SK-N-SH (cell line): ENCODE data around the gene FLAD1. TPM values are rescaled to one million over a fixed set of nuclear protein-coding genes. Genes with fewer than 3 reads are reported as not detected.
A peak's percentile ranks its signal among the peaks of the same experiment; 100 is the strongest.

Experiments
- CTCF ChIA-PET: fragments of 300-600, 350-600 bp; formaldehyde crosslinking; extraction: SDS; loops from one replicate; lab custom pipeline; 2021; lab: Yijun Ruan, JAX
- POLR2A ChIA-PET: fragments of 350-600 bp; sonication (Branson Sonifier 250); formaldehyde crosslinking; extraction: SDS; loops from one replicate; lab custom pipeline; 2020; ENCODE audit warnings: antibody characterized with exemption, inconsistent platforms; lab: Yijun Ruan, JAX
- DNase-seq: peaks from one replicate; pipeline ENCODE4 v3.0.0; 2012
- H2AFZ ChIP-seq: fragments of 200-600 bp; sonication (generic); 2 replicates; pipeline ENCODE4 v1.8.1; 2016; ENCODE audit warnings: antibody characterized with exemption, mild to moderate bottlenecking, low read depth
- H3F3A ChIP-seq: fragments of 200-600 bp; sonication (generic); replicated peaks from 2 replicates; pipeline ENCODE3; 2016; ENCODE audit warnings: antibody characterized with exemption, mild to moderate bottlenecking; ENCODE audit not compliant: insufficient read depth
- H3K27ac ChIP-seq, 2 experiments: fragments of 200-500 bp in 1 of 2; fragments of 200-600 bp in 1 of 2; sonication (Bioruptor generic) in 1 of 2; sonication (generic), shearing (Covaris generic) in 1 of 2; 2 replicates each; pipeline versions ENCODE4 v1.5.1 to v1.6.1; 2014 to 2016; ENCODE audit warnings: low read depth in 2 of 2, inconsistent platforms in 1 of 2, low read length in 1 of 2, mild to moderate bottlenecking in 1 of 2, mixed read lengths in 1 of 2
- H3K27me3 ChIP-seq: fragments of 200-600 bp; sonication (generic), shearing (Covaris generic); 2 replicates; pipeline ENCODE4 v1.6.1; 2016; ENCODE audit warnings: mixed run types; ENCODE audit not compliant: insufficient read depth
- H3K36me3 ChIP-seq, 2 experiments: fragments of 200-500 bp in 1 of 2; fragments of 200-600 bp in 1 of 2; sonication (Bioruptor generic) in 1 of 2; sonication (generic) in 1 of 2; replicated peaks in 1 of 2; 2 replicates each; pipeline versions ENCODE3 to v1.5.1; 2014 to 2016; ENCODE audit warnings: low read length in 1 of 2, mild to moderate bottlenecking in 1 of 2; ENCODE audit not compliant: insufficient read depth in 2 of 2, control insufficient read depth in 1 of 2
- H3K4me1 ChIP-seq, 2 experiments: fragments of 200-500 bp in 1 of 2; fragments of 200-600 bp in 1 of 2; sonication (Bioruptor generic) in 1 of 2; sonication (generic), shearing (Covaris generic) in 1 of 2; 2 replicates each; pipeline versions ENCODE4 v1.5.1 to v1.6.1; 2014 to 2016; ENCODE audit warnings: low read depth in 1 of 2, low read length in 1 of 2, mixed run types in 1 of 2; ENCODE audit not compliant: insufficient read depth in 2 of 2, control insufficient read depth in 1 of 2
- H3K4me2 ChIP-seq: fragments of 200-600 bp; sonication (generic), shearing (Covaris generic); 2 replicates; pipeline ENCODE4 v1.6.1; 2017; ENCODE audit warnings: mixed run types
- H3K4me3 ChIP-seq, 2 experiments: fragments of 200-500 bp in 1 of 2; fragments of 200-600 bp in 1 of 2; sonication (Bioruptor generic) in 1 of 2; sonication (generic), shearing (Covaris generic) in 1 of 2; 2 replicates each; pipeline versions ENCODE4 v1.5.1 to v1.8.1; 2014 to 2016; ENCODE audit warnings: low read depth in 2 of 2, inconsistent platforms in 1 of 2, low read length in 1 of 2, mild to moderate bottlenecking in 1 of 2, mixed read lengths in 1 of 2, moderate library complexity in 1 of 2
- H3K79me2 ChIP-seq: fragments of 200-600 bp; sonication (generic); 2 replicates; pipeline ENCODE4 v1.8.1; 2017; ENCODE audit warnings: mild to moderate bottlenecking; ENCODE audit not compliant: insufficient read depth
- H3K9ac ChIP-seq: fragments of 200-600 bp; sonication (generic); 2 replicates; pipeline ENCODE4 v1.6.1; 2017; ENCODE audit warnings: mixed run types
- H3K9me2 ChIP-seq: fragments of 200-600 bp; sonication (generic); 2 replicates; pipeline ENCODE4 v1.6.1; 2017; ENCODE audit warnings: mixed run types
- H3K9me3 ChIP-seq: fragments of 200-600 bp; sonication (generic); 2 replicates; pipeline ENCODE4 v1.6.1; 2017; ENCODE audit warnings: mixed run types, mild to moderate bottlenecking, moderate library complexity
- H4K20me1 ChIP-seq: fragments of 200-600 bp; sonication (generic); 2 replicates; pipeline ENCODE4 v1.6.1; 2017; ENCODE audit warnings: mild to moderate bottlenecking, mixed run types; ENCODE audit not compliant: insufficient read depth
- CHD2 ChIP-seq: fragments of 150-350 bp; IDR thresholded peaks from 2 replicates; pipeline ENCODE4 v1.6.1; 2018; ENCODE audit warnings: low read length; ENCODE audit not compliant: partially characterized antibody
- EZH2phosphoT487 ChIP-seq: fragments of 200-600 bp; sonication (generic); IDR thresholded peaks from 2 replicates; pipeline ENCODE4 v1.6.1; 2017; ENCODE audit warnings: low read depth, mixed run types, mild to moderate bottlenecking, antibody characterized with exemption, moderate library complexity, borderline replicate concordance
- FOSL2 ChIP-seq: IDR thresholded peaks from 2 replicates; pipeline ENCODE4 v1.4.0; 2012; ENCODE audit warnings: low read depth, mild to moderate bottlenecking, moderate library complexity, borderline replicate concordance
- GATA2 ChIP-seq: sonication (generic); formaldehyde crosslinking; IDR thresholded peaks from 2 replicates; pipeline ENCODE4 v1.5.0; 2020; ENCODE audit warnings: mild to moderate bottlenecking, missing genetic modification reagents
- MEF2A ChIP-seq: IDR thresholded peaks from 2 replicates; pipeline ENCODE4 v1.4.0; 2012; ENCODE audit warnings: low read depth, borderline replicate concordance
- MXI1 ChIP-seq: IDR thresholded peaks from 2 replicates; pipeline ENCODE4 v1.6.1; 2012; ENCODE audit warnings: mild to moderate bottlenecking, low read depth, low read length, improper control_type of control experiment
- NFIC ChIP-seq: IDR thresholded peaks from 2 replicates; pipeline ENCODE4 v1.4.0; 2012; ENCODE audit warnings: borderline replicate concordance
- NRF1 ChIP-seq: IDR thresholded peaks from 2 replicates; pipeline ENCODE4 v1.6.1; 2012; ENCODE audit warnings: low read depth, mild to moderate bottlenecking, low read length
- POLR2AphosphoS5 ChIP-seq: IDR thresholded peaks from 2 replicates; pipeline ENCODE4 v1.6.1; 2012; ENCODE audit warnings: low read depth, low read length
- RAD21 ChIP-seq: IDR thresholded peaks from 2 replicates; pipeline ENCODE4 v1.6.1; 2012; ENCODE audit warnings: mild to moderate bottlenecking, low read length
- RFX5 ChIP-seq: IDR thresholded peaks from 2 replicates; pipeline ENCODE4 v1.6.1; 2012; ENCODE audit warnings: mild to moderate bottlenecking, improper control_type of control experiment, low read length
- SMC3 ChIP-seq: IDR thresholded peaks from 2 replicates; pipeline ENCODE4 v1.6.1; 2012; ENCODE audit warnings: low read depth, low read length, improper control_type of control experiment
- TAF1 ChIP-seq: IDR thresholded peaks from 2 replicates; pipeline ENCODE4 v1.6.1; 2012; ENCODE audit warnings: low read depth, mild to moderate bottlenecking, low read length, moderate library complexity, borderline replicate concordance
- TCF12 ChIP-seq: IDR thresholded peaks from 2 replicates; pipeline ENCODE4 v1.4.0; 2012
- YY1 ChIP-seq: IDR thresholded peaks from 2 replicates; pipeline ENCODE4 v1.4.0; 2012; ENCODE audit warnings: low read depth, mild to moderate bottlenecking
- WGBS: methylation state at CpG from one replicate; pipeline ENCODE4 v1.1.6; 2017; ENCODE audit warnings: low lambda C conversion rate; 5-methylcytosine and 5-hydroxymethylcytosine counted together
- polyA plus RNA-seq, 3 experiments: library from polyadenylated mRNA; depleted of rRNA; stranded (reverse); fragments of >200 nt; gene quantifications; 2 replicates each; pipeline ENCODE4 v1.2.3, GENCODE V29; 2012
- TF ChIP-seq, protein P1 (sequence below): IDR thresholded peaks from 2 replicates; pipeline ENCODE4 v1.4.0; 2012; ENCODE audit warnings: low read depth, borderline replicate concordance
- TF ChIP-seq, protein P2 (sequence below): fragments of 200-600 bp; sonication (generic); IDR thresholded peaks from 2 replicates; pipeline ENCODE4 v1.6.1; 2017; ENCODE audit warnings: antibody characterized with exemption, mild to moderate bottlenecking, moderate library complexity
- TF ChIP-seq, protein P3 (sequence below): IDR thresholded peaks from 2 replicates; pipeline ENCODE4 v1.4.0; 2012; ENCODE audit warnings: low read depth
- TF ChIP-seq, protein P4 (sequence below): IDR thresholded peaks from 2 replicates; pipeline ENCODE4 v1.4.0; 2012; ENCODE audit warnings: low read depth, borderline replicate concordance

FLAD1 gene
- polyA plus RNA-seq, 1 of the 3 experiments (the other 2 are of a cell fraction), result 50.8 TPM

DNA sequence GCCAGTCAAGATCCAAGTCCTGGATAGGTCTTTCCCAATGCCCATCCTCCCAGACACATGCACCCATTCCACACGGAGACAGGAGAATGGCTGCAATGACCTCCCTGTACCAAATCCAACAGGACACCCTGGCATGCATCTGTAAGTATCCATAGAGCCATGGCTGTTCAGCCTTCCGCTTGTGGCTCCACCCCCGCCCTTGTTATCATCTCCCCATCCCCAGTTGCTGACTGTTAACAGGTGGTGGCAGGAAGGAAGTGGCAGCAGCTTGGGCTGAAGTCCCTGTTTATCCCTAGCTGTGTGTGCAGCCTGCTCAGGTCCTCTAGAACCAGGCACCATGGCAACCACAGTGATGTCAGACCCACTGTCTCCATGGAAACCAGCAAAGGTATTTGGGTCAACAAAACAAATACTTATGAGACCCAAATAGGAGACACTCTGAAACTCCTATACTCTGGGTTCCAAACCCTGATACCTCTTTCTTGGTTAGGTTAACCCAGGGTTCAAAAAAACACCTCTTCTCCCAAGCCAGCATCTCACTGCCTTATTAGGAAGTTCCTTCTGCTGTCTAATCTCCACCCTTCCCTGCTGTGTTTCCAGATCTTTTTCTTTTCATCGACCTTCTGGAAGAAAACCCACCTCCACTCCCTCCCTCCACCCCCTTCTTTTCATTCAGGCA is 28.0 kb upstream of the FLAD1 start:
- ChIA-PET CTCF (interaction anchor here (0.8 to 37.5 kb wide), 14 partner anchors 9 to 285 kb away, joined by 3 to 640 read pairs (median 4); partner anchors contain the start of genes FLAD1, LENEP and ZBTB7B), POLR2A (interaction anchor here (0.8 to 3.0 kb wide), 11 partner anchors 10 to 96 kb away, joined by 3 to 16 read pairs (median 3); partner anchors contain the start of genes ADAM15, LENEP and SHC1)
- peak overlapping the region; percentile 74 for H2AFZ ChIP-seq

DNA sequence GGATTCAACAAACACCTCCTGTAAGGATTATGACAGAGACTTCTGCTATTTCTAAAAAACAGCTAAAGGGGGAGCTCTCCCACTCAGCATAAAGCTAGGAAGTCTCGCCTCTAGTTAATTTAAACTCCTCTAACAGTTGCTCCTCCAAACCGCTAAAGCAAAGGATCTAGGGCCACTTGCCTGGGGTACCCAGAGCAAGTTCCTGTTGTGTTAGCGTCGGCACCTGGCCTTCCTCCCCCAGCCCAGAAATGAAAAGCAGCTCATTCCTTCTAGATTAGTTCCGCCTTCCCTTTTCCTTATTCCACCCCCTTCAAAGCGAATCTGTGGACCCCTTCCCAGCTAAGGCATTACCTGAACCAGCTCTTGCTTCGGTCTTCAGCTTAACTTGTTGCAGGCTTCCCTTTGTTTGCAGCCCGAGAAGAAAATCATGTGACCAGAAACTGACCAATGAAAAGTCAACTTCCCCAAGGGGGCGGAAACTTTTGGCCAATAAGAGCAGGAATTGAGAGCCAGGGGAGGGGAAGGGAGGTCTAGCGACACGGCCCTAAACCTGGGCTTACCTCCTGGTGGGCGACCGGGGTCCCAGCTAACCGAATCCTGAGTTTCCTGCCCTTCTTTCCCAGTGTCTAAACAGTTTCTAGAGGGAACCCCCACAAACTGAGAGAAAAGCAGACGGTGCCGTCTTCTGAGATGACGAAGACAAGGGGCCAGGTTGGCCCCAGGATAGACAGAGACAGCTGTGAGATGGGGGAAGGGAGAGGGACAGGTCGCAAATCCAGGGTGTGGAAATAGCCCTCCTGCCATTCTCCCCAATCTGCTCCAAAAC is 27.2 kb upstream of the FLAD1 start, which contains the start of gene PBXIP1:
TSS of gene PBXIP1 (minus strand) at position 382 of the 826 bp plus-strand sequence. CDS start 2,378 bp downstream, outside the sequence.
- under 1% methylated on average over 18 of the region's 18 CpGs for WGBS
- Histone ChIP-seq H3K27me3 (no peaks in the 10 kb centered on the region), H3K27ac (peak within 1 kb of the TSS; percentile 90 to 91), H3K36me3 (peaks cover 0 to 28% of the 10 kb centered on the region in 2 experiments), H3K9me2 (no peaks in the 10 kb centered on the region), H3K9ac (peak within 1 kb of the TSS; percentile 75), H2AFZ (peak within 1 kb of the TSS; percentile 74), H4K20me1 (no peaks in the 10 kb centered on the region), H3K4me2 (peak within 1 kb of the TSS; percentile 87), H3F3A (peaks cover 15% of the 10 kb centered on the region), H3K79me2 (peaks cover 16% of the 10 kb centered on the region), H3K4me1 (peaks cover 0 to 51% of the 10 kb centered on the region in 2 experiments; a peak in 3 of 4 replicates), H3K4me3 (peak within 1 kb of the TSS; percentile 74 to 79), H3K9me3 (no peaks in the 10 kb centered on the region)
- TF ChIP-seq TCF12, result no peak
- TF ChIP-seq, protein P1, sequence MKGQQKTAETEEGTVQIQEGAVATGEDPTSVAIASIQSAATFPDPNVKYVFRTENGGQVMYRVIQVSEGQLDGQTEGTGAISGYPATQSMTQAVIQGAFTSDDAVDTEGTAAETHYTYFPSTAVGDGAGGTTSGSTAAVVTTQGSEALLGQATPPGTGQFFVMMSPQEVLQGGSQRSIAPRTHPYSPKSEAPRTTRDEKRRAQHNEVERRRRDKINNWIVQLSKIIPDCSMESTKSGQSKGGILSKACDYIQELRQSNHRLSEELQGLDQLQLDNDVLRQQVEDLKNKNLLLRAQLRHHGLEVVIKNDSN, result peak; percentile 88
- TF ChIP-seq YY1, result no peak
- no peak for TF ChIP-seq EZH2phosphoT487
- TF ChIP-seq, protein P2, sequence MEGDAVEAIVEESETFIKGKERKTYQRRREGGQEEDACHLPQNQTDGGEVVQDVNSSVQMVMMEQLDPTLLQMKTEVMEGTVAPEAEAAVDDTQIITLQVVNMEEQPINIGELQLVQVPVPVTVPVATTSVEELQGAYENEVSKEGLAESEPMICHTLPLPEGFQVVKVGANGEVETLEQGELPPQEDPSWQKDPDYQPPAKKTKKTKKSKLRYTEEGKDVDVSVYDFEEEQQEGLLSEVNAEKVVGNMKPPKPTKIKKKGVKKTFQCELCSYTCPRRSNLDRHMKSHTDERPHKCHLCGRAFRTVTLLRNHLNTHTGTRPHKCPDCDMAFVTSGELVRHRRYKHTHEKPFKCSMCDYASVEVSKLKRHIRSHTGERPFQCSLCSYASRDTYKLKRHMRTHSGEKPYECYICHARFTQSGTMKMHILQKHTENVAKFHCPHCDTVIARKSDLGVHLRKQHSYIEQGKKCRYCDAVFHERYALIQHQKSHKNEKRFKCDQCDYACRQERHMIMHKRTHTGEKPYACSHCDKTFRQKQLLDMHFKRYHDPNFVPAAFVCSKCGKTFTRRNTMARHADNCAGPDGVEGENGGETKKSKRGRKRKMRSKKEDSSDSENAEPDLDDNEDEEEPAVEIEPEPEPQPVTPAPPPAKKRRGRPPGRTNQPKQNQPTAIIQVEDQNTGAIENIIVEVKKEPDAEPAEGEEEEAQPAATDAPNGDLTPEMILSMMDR, result peak; percentile 53
- TF ChIP-seq MXI1, result peak; percentile 15; the same call in 1 of the 2 replicates
- peak; percentile 23 for TF ChIP-seq SMC3
- TF ChIP-seq TAF1, result no peak
- TF ChIP-seq NRF1, result no peak
- peak; percentile 55 for TF ChIP-seq RAD21
- TF ChIP-seq, protein P3, sequence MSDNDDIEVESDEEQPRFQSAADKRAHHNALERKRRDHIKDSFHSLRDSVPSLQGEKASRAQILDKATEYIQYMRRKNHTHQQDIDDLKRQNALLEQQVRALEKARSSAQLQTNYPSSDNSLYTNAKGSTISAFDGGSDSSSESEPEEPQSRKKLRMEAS, result no peak
- peak; percentile 30; the same call in 1 of the 2 replicates for TF ChIP-seq RFX5
- TF ChIP-seq POLR2AphosphoS5, result no peak; the same call in 1 of the 2 replicates
- TF ChIP-seq, protein P4, sequence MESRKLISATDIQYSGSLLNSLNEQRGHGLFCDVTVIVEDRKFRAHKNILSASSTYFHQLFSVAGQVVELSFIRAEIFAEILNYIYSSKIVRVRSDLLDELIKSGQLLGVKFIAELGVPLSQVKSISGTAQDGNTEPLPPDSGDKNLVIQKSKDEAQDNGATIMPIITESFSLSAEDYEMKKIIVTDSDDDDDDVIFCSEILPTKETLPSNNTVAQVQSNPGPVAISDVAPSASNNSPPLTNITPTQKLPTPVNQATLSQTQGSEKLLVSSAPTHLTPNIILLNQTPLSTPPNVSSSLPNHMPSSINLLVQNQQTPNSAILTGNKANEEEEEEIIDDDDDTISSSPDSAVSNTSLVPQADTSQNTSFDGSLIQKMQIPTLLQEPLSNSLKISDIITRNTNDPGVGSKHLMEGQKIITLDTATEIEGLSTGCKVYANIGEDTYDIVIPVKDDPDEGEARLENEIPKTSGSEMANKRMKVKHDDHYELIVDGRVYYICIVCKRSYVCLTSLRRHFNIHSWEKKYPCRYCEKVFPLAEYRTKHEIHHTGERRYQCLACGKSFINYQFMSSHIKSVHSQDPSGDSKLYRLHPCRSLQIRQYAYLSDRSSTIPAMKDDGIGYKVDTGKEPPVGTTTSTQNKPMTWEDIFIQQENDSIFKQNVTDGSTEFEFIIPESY, result no peak
- TF ChIP-seq NFIC, result no peak
- peak; percentile 30 for TF ChIP-seq CHD2
- TF ChIP-seq FOSL2, result no peak
- DNase-seq, result peak; percentile 94
- POLR2A ChIA-PET, result interaction anchor here (0.8 to 3.0 kb wide), 11 partner anchors 11 to 95 kb away, joined by 3 to 16 read pairs (median 3); partner anchors contain the start of genes ADAM15, LENEP and SHC1
- CTCF ChIA-PET, result interaction anchor here (0.6 to 37.5 kb wide), 16 partner anchors 9 to 618 kb away, joined by 3 to 640 read pairs (median 5); partner anchors contain the start of genes FLAD1, LENEP and ZBTB7B

More for the DNA sequence above, 28.0 kb upstream of the FLAD1 start:
- Histone ChIP-seq H3K4me3 (peak overlapping the region; percentile 74 to 79), H3K4me2 (peak overlapping the region; percentile 87), H3K9me3 (no peaks in the 10 kb centered on the region), H3K27me3 (no peaks in the 10 kb centered on the region), H3K79me2 (peaks cover 8% of the 10 kb centered on the region), H3K9me2 (no peaks in the 10 kb centered on the region), H3F3A (peaks cover 12% of the 10 kb centered on the region), H3K36me3 (peaks cover 0 to 30% of the 10 kb centered on the region in 2 experiments), H3K4me1 (peaks cover 0 to 44% of the 10 kb centered on the region in 2 experiments; a peak in 3 of 4 replicates), H3K27ac (peak overlapping the region; percentile 90 to 91), H3K9ac (peak overlapping the region; percentile 75), H4K20me1 (no peaks in the 10 kb centered on the region)
- 15% methylated on average over 3 of the region's 4 CpGs for WGBS
- TF ChIP-seq GATA2 (CRISPR knock-in tag) (peak; percentile 36; the same call in 1 of the 2 replicates), MEF2A (no peak)
- DNase-seq, result peak; percentile 81
